ENCODE results near the gene ARHGEF40.

DNA sequence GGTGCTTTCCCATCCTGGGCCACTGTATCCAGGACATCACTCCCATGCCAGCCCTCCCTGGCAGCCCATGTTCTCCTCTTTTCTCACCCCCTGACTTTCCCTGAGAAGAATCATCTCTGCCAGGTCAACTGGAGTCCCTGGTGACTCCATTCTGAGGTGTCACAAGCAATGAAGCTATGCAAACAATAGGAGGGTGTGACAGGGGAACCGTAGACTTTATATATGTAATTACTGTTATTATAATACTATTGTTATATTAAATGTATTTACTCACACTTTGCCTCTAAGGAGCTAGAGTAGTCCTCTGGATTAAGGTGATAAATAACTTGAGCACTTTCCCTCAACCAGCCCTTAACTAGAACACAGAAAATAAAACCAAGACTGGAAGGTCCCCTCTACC, 19.2 kb downstream of the ARHGEF40 start:
- TF ChIP-seq, protein P1, sequence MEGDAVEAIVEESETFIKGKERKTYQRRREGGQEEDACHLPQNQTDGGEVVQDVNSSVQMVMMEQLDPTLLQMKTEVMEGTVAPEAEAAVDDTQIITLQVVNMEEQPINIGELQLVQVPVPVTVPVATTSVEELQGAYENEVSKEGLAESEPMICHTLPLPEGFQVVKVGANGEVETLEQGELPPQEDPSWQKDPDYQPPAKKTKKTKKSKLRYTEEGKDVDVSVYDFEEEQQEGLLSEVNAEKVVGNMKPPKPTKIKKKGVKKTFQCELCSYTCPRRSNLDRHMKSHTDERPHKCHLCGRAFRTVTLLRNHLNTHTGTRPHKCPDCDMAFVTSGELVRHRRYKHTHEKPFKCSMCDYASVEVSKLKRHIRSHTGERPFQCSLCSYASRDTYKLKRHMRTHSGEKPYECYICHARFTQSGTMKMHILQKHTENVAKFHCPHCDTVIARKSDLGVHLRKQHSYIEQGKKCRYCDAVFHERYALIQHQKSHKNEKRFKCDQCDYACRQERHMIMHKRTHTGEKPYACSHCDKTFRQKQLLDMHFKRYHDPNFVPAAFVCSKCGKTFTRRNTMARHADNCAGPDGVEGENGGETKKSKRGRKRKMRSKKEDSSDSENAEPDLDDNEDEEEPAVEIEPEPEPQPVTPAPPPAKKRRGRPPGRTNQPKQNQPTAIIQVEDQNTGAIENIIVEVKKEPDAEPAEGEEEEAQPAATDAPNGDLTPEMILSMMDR (IDR thresholded peaks at IDR 0.05; ENCODE audit: low read depth, low read length), result no peak
- no peak for TF ChIP-seq EZH2phosphoT487 (IDR thresholded peaks at IDR 0.05; ENCODE audit: low read depth)
